ENCODE data around the gene CRIP1.
A peak's percentile ranks its signal among the peaks of the same experiment; 100 is the strongest.

The CRIP1 gene

GRCh38 chr14:105503296-105503640 is 16.6 kb downstream of the CRIP1 start:
- no peak for DNase-seq (ENCODE audit: low read depth in 2 of 2, low spot score in 1 of 2)

DNA sequence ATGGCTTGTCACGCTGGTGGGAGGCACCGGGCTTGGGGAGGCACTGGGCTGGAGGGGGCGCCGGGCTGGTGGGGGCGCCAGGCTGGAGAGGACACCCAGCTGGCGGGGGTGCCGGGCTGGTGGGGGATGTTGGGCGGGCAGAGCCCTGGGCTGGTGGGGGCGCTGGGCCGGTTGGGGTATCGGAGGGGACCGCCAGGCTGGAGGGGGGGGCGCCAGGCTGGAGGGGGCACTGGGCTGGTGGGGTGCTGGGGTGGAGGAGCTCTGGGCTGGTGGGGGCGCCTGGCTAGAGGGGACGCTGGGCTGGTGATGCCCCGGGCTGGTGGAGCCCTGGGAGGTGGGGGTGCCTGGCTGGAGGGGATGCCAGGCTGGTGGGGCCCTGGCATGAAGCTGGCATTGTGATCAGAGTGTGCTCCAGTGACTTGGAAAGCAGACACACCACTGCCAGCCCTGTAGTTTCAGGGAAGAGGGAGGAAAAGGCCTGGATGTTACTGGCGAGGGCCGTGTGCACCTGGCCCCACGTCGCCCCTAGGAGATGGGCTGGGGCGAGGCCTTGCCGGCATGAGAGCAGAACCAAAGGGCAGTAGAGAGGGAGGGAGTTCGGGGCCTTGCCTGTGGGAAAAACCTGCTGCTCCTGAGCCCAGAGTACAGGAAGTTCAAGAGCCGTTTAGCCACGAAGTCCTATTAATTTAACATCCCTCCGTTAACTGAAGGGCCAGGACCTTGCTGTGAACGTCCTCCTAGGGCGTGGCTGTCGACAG is 17.4 kb downstream of the CRIP1 start:
- no peak for DNase-seq (ENCODE audit: low read depth in 2 of 2, low spot score in 1 of 2)

DNA sequence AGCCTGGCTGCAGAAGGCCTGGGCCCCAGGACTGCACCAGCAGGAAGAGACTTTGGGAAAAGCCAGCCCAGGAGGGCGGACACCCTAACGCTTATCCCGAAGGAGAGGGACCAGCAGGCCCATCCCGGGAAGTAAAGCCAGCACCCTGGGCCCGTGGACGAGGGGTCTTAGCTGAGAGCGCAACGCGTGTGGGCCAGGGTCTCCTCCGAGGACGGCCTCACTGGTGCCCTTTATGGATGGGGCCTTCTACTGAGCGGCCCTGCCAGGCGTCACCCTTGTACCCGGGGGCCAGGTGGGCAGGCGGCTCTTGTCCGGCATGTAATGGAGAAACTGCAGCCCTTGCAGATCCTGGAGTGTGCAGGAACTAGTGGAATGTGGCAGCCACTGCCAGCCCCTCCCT is 18.4 kb downstream of the CRIP1 start:
- no peak for DNase-seq (ENCODE audit: low read depth in 2 of 2, low spot score in 1 of 2)

DNA sequence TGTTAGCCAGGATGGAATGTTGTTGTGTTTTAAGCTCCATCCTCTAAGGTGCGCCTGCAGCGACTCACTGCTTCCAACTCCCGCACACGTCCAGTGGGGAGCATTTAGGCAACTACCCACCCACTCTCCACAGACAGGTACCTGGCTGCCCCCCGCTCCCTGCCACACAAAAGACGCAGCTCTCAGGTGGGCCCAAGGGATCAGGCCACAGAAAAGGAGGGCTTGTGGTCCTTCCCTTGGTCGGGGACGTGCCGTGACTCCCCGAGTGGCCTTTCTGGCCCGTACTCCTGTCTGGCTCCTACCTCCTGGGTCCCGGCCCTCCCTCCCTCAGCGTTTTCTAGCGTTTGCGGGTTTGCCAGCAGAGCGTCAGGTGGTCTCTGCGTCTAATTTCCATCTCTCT is 20.6 kb downstream of the CRIP1 start:
- DNase-seq (ENCODE audit: low read depth in 2 of 2, low spot score in 1 of 2) = no peak

- DNase-seq (ENCODE audit: low read depth in 2 of 2, low spot score in 1 of 2) = no peak
Measured at GRCh38 chr14:105508069-105508468, 21.4 kb downstream of the CRIP1 start.

GRCh38 chr14:105508601-105509000 is 21.9 kb downstream of the CRIP1 start:
- DNase-seq (ENCODE audit: low read depth in 2 of 2, low spot score in 1 of 2) = no peak

DNA sequence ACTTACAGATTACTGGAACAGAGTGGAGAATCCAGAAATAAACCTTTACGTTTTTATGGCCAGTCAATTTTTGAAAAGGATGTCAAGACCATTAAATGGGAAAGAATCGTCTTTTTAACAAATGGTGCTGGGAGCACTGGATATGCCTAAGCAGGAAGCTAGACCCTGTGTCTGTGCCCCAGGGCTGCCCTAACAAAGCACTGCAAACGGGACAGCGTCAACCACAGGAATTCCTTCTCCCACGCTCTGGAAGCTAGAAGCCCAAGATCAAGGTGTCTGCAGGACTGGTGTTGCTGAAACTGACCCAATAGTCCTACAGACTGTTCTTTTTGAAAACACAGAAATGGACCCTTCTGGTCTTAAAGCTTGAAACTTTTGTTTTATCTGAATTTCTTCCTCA is 30.4 kb downstream of the CRIP1 start:
- no peak for DNase-seq (ENCODE audit: low read depth in 2 of 2, low spot score in 1 of 2)

- no peak for DNase-seq (ENCODE audit: low read depth in 2 of 2, low spot score in 1 of 2)
Measured at GRCh38 chr14:105519946-105520698, 33.4 kb downstream of the CRIP1 start.

DNA sequence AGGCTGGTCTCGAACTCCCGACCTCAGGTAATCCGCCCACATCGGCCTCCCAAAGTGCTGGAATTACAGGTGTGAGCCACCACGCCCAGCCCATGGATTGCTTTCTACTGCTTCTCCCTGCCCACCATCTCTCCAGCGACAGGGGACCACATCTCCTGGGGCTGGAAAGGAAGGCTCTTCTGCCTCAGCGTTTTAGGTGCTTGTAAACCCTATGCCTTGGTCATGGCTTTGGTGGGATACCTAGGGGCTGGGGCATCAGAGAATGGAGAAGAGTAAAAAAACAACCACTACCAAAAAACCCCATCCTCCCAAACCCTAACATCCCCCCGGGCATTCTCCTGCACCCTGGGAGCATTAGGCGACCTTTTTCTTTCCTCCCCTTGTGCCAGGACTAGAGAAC is 38.6 kb downstream of the CRIP1 start:
- no peak for DNase-seq (ENCODE audit: low read depth in 2 of 2, low spot score in 1 of 2)

- no peak for DNase-seq (ENCODE audit: low read depth in 2 of 2, low spot score in 1 of 2)
Measured at GRCh38 chr14:105525861-105526775, 39.4 kb downstream of the CRIP1 start, which contains the start of gene TMEM121. Gene TMEM121 (plus strand): TSS chr14:105526583. CDS start chr14:105528835, 2,252 bp downstream.

GRCh38 chr14:105526776-105527380 is 40.2 kb downstream of the CRIP1 start:
- no peak for DNase-seq (ENCODE audit: low read depth in 2 of 2, low spot score in 1 of 2)

DNA sequence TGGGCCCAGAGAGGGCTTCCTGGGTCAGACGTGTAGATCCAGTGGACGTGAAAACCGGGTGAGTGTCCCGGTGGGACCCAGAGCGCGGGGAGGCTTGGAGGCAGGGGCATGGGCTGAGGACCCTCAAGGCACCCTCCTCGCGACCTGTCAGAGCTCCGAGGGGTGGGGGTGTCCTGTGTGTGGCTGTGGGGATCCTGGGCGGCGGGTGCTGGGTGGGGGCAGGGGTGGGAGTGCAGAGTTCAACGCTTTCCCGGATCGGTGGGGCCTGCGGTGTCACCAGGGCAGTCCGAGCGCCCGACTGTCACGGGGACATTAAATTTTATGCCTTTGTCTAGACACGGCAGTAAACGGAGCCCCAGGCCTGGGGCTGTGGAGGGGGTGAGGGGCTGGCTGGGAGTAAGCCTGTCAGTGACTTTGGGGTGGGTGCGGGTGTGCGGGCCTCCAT is 40.7 kb downstream of the CRIP1 start:
- DNase-seq (ENCODE audit: low read depth in 2 of 2, low spot score in 1 of 2) = no peak

GRCh38 chr14:105527826-105528585 is 41.3 kb downstream of the CRIP1 start:
- peak; percentile 47 to 60 for DNase-seq (ENCODE audit: low read depth in 2 of 2, low spot score in 1 of 2)

DNA sequence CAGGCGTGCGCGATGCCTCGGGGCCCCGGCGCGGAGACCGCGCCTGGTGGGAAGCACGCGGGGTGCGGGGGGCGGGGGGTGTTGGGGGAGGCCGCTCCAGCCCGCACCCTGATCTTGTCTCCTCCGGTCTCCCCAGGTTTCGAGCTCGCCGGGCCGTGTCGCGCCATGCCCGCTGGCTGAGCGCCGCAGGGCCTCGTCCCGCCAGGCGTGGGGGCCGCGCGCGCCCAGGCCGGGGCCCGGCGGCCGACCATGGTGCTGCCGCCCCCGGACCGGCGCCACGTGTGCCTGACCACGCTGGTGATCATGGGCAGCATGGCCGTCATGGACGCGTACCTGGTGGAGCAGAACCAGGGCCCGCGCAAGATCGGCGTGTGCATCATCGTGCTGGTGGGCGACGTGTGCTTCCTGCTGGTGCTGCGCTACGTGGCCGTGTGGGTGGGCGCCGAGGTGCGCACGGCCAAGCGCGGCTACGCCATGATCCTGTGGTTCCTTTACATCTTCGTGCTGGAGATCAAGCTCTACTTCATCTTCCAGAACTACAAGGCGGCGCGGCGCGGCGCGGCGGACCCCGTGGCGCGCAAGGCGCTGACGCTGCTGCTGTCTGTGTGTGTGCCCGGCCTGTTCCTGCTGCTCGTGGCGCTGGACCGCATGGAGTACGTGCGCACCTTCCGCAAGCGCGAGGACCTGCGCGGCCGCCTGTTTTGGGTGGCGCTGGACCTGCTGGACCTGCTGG is 42.1 kb downstream of the CRIP1 start:
- DNase-seq (ENCODE audit: low read depth in 2 of 2, low spot score in 1 of 2) = no peak

GRCh38 chr14:105529319-105529568 is 42.6 kb downstream of the CRIP1 start:
- no peak for DNase-seq (ENCODE audit: low read depth in 2 of 2, low spot score in 1 of 2)

- DNase-seq (ENCODE audit: low read depth in 2 of 2, low spot score in 1 of 2) = no peak
Measured at GRCh38 chr14:105529569-105530284, 43.0 kb downstream of the CRIP1 start.

- no peak for DNase-seq (ENCODE audit: low read depth in 2 of 2, low spot score in 1 of 2)
Measured at GRCh38 chr14:105530285-105531087, 43.8 kb downstream of the CRIP1 start.

DNA sequence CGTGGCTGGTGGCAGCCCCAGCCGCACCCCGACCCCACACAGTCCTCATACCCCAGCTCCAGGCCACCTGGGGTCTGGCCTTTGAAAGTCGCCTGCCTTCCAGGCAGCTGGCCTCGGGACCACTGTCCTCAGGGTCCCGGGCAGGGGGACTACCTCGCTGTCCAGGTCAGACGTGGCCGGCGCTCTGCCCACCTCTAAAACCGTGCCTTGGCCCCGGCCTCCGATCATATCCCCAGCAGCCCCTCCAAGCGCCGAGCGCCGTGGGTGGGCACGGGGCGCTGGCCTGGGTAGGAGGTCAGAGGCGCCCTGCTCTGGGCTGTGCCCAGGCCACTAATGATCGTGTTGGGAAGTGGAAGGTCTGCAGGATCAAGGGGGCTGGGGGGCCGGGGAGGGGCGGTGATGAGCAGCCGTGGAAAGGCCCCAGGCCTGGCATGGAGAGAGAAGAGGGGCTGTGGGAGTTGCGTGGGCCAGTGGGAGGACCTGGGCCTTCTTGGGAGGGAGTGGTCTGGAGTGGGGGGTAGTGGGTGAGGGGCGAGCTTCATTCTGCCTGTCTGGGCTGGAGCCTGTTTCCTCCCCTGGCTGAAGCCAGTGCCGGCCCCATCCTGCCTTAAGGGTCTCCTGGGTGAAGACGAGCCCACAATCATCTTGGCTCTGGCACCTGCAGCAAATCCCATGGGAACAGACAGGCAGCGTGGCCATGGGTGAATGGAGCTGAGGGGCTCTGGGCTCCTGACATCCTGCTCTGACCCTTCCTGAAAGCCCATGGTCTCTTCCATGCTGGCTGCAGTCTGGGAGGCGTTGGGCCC is 44.6 kb downstream of the CRIP1 start:
- no peak for DNase-seq (ENCODE audit: low read depth in 2 of 2, low spot score in 1 of 2)

All from stimulated activated CD8-positive, alpha-beta memory T cell treated with anti-CD3 and anti-CD28 coated beads, Interleukin-4, amount 100 ng/mL, for 1 hour (primary cell).